ENCODE measurements around the gene MRPL55. TPM values are rescaled to one million over a fixed set of nuclear protein-coding genes. Genes with fewer than 3 reads are reported as not detected.

The MRPL55 gene
- total and polyA plus RNA-seq, 2 of the 13 experiments (the other 11 are each of a cell fraction or from before 2014, with no cell fraction given): 58.6 to 92.9 TPM

DNA sequence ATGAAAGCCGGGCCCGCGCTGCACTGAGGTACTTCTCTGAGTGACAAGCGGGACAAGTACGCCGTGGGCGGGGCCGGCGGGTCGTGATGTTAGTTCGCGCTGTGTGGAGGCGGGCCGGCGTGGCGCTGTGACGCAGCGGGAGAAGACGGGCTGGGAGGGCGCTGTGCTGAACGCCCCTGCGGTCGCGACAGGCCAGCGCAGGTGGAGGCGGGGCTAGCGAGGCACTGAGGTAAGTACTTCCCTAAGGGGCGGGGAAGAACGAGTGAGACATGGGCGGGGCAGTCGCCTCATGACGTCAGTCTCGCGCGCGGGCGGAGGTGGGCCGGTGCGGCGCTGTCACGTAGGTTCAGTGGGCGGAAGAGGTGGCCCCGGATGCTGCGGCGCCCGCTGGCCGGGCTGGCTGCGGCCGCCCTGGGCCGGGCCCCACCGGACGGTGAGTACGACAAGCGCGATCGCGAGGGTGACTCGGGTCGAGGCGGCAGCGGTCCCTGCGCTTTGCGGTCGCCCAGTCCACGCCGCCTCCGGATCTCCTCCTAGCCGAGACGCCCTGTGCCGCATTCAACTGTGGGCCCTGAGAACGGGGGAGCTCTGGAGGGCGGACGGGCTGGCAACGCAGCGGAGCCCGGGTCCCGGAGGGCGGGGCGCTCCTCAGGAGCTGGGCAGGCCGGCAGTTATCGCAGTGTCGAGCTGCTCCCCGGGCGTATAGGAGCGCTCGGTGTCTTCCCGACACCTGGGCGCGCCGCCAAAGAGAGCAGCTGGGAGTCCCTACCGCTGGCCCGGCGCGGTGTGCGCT lies 31.0 kb upstream of the MRPL55 start, which contains the start of gene GUK1:
TSS of gene GUK1 (plus strand) at position 349 of the 793 bp plus-strand sequence. CDS start at position 373, 24 bp downstream.
- intact Hi-C loops (cut with micrococcal nuclease; ENCODE audit: unreplicated experiment): loop anchor here (1.0 to 2.0 kb wide), 3 partner anchors 9 to 29 kb away; no protein-coding TSS in a partner anchor
- TSS peak; percentile 81 for BruUV-seq (replicated peaks)
- POLR2A ChIA-PET: interaction anchor here (1.3 to 5.6 kb wide), 3 partner anchors 10 to 25 kb away, joined by 11 to 38 read pairs (median 11); partner anchors contain the start of genes GJC2 and IBA57
- TF ChIP-seq HNRNPLL (IDR thresholded peaks at IDR 0.05; ENCODE audit: low read depth, low read length, poor library complexity, severe bottlenecking) (peak; percentile 88), RARG (CRISPR knock-in tag; IDR thresholded peaks at IDR 0.05; ENCODE audit: low read depth) (no peak), NR2C2 (CRISPR knock-in tag; IDR thresholded peaks at IDR 0.05; ENCODE audit: borderline replicate concordance) (peak; percentile 70), HNRNPH1 (optimal IDR thresholded peaks at IDR 0.05; ENCODE audit: low read depth, low read length) (no peak), SMC3 (IDR thresholded peaks at IDR 0.05; ENCODE audit: low read length) (no peak), ZNF207 (IDR thresholded peaks at IDR 0.05; ENCODE audit: borderline replicate concordance) (no peak), MEIS2 (CRISPR knock-in tag; IDR thresholded peaks at IDR 0.05) (peak; percentile 91; the same call in 1 of the 2 replicates), FOSL1 (CRISPR knock-in tag; IDR thresholded peaks at IDR 0.05; ENCODE audit: borderline replicate concordance) (no peak), CEBPG (CRISPR knock-in tag; IDR thresholded peaks at IDR 0.05) (no peak), CCAR2 (optimal IDR thresholded peaks at IDR 0.05; ENCODE audit: low read depth, low read length) (no peak), ZNF550 (CRISPR knock-in tag; IDR thresholded peaks at IDR 0.05; ENCODE audit: borderline replicate concordance) (no peak), HHEX (CRISPR knock-in tag; IDR thresholded peaks at IDR 0.05) (no peak), ZNF230 (CRISPR knock-in tag; IDR thresholded peaks at IDR 0.05) (peak; percentile 52; the same call in 1 of the 2 replicates), NPAS2 (CRISPR knock-in tag; IDR thresholded peaks at IDR 0.05; ENCODE audit: borderline replicate concordance) (no peak), SIN3A (IDR thresholded peaks at IDR 0.05; ENCODE audit: borderline replicate concordance, low read depth, low read length) (peak; percentile 79; the same call in 1 of the 2 replicates), U2AF2 (IDR thresholded peaks at IDR 0.05; ENCODE audit: low read depth, low read length) (no peak), ZMYM3 (CRISPR knock-in tag; IDR thresholded peaks at IDR 0.05) (0 out of 2 replicates have a peak, but pooled peaks have one; percentile 19), HNRNPL (IDR thresholded peaks at IDR 0.05; ENCODE audit: low read depth, low read length) (no peak), GABPB1 (CRISPR knock-in tag; IDR thresholded peaks at IDR 0.05) (peak; percentile 94), SP1 (IDR thresholded peaks at IDR 0.05) (0 out of 2 replicates have a peak, but pooled peaks have one; percentile 36), SP1 (CRISPR knock-in tag; IDR thresholded peaks at IDR 0.05) (peak; percentile 96)
- TF ChIP-seq, protein P1, sequence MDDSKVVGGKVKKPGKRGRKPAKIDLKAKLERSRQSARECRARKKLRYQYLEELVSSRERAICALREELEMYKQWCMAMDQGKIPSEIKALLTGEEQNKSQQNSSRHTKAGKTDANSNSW (CRISPR knock-in tag; IDR thresholded peaks at IDR 0.05; ENCODE audit: borderline replicate concordance): no peak
- TF ChIP-seq, protein P2, sequence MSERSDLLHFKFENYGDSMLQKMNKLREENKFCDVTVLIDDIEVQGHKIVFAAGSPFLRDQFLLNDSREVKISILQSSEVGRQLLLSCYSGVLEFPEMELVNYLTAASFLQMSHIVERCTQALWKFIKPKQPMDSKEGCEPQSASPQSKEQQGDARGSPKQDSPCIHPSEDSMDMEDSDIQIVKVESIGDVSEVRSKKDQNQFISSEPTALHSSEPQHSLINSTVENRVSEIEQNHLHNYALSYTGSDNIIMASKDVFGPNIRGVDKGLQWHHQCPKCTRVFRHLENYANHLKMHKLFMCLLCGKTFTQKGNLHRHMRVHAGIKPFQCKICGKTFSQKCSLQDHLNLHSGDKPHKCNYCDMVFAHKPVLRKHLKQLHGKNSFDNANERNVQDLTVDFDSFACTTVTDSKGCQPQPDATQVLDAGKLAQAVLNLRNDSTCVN (CRISPR knock-in tag; IDR thresholded peaks at IDR 0.05; ENCODE audit: borderline replicate concordance): peak; percentile 17; the same call in 1 of the 2 replicates
- TF ChIP-seq, protein P3, sequence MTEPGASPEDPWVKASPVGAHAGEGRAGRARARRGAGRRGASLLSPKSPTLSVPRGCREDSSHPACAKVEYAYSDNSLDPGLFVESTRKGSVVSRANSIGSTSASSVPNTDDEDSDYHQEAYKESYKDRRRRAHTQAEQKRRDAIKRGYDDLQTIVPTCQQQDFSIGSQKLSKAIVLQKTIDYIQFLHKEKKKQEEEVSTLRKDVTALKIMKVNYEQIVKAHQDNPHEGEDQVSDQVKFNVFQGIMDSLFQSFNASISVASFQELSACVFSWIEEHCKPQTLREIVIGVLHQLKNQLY (CRISPR knock-in tag; IDR thresholded peaks at IDR 0.05): no peak

More for the DNA sequence above, 31.0 kb upstream of the MRPL55 start, which contains the start of gene GUK1:
- peak within 1 kb of the TSS; percentile 62 for H2AFZ ChIP-seq (ENCODE audit: low read length)
- no peaks in the 10 kb centered on the region for H3K9me3 ChIP-seq (ENCODE audit: low read length)
- peaks cover under 1 to 2% of the 10 kb centered on the region in 2 experiments; a peak in 3 of 5 replicates for H3K36me3 ChIP-seq (replicated peaks in 1 of 2; ENCODE audit: control insufficient read depth in 1 of 2, insufficient read depth in 2 of 2, low read length in 2 of 2)
- peak within 1 kb of the TSS; percentile 75 for H3K27ac ChIP-seq (ENCODE audit: extremely low read length, insufficient read depth, low read length)
- CTCF ChIA-PET (ENCODE audit: low intra/inter-chr PET ratio, low total read pairs): interaction anchor here (0.7 kb wide), 1 partner anchor 25 kb away, joined by 3 read pairs; the partner anchor contains the start of gene IBA57
- peak; percentile 96 for DNase-seq (ENCODE audit: low spot score)
- no peaks in the 10 kb centered on the region; a peak in 1 of 5 replicates for H3K27me3 ChIP-seq (ENCODE audit: control insufficient read depth in 1 of 2, insufficient read depth in 2 of 2, low read length in 2 of 2)
- in situ Hi-C loops (cut with HindIII; ENCODE audit: extremely low pct_ligation_motif_present, low pct_unique_long_range_greater_than_20kb): loop anchor here (5.0 kb wide), 1 partner anchor 37 kb away; no protein-coding TSS in a partner anchor
- FAIRE-seq: peak; percentile 86
- peaks cover 42% of the 10 kb centered on the region for H3K4me1 ChIP-seq (ENCODE audit: insufficient read depth, low read length)
- under 1% methylated on average over 18 of the region's 95 CpGs for WGBS (ENCODE audit: low lambda C conversion rate)
- H3K79me2 ChIP-seq (ENCODE audit: insufficient read depth, low read length): peaks cover 46% of the 10 kb centered on the region
- H3K4me2 ChIP-seq (ENCODE audit: low read depth, low read length): peak within 1 kb of the TSS; percentile 95
- H3K4me3 ChIP-seq (replicated peaks in 1 of 3; ENCODE audit: insufficient read depth in 1 of 3, low read depth in 2 of 3, low read length in 3 of 3): peak within 1 kb of the TSS; percentile 94 to 98 (median 96)
- H3K9ac ChIP-seq (ENCODE audit: insufficient read depth, low read depth, low read length): peak within 1 kb of the TSS; percentile 97
- peaks cover 17% of the 10 kb centered on the region; the same call in 1 of the 2 replicates for H4K20me1 ChIP-seq (ENCODE audit: insufficient read depth, low read length)
- peak; percentile 90 for ATAC-seq

Measured in HepG2 (cell line).